ENCODE results near the gene SIPA1L2.

GRCh38 chr1:232621050-232621449 is 8.9 kb downstream of the SIPA1L2 start:
- TF ChIP-seq CHD1 (IDR thresholded peaks at IDR 0.05; ENCODE audit: low read depth, low read length) (no peak), CTCF (IDR thresholded peaks at IDR 0.05 in 2 of 3, conservative IDR thresholded peaks at IDR 0.05 in 1 of 3; ENCODE audit: control insufficient read depth in 2 of 3, extremely low read depth in 1 of 3, insufficient read depth in 1 of 3, low read depth in 3 of 3, low read length in 3 of 3) (no peak), RELA (IDR thresholded peaks at IDR 0.05; ENCODE audit: borderline replicate concordance, partially characterized antibody) (no peak), RFX5 (IDR thresholded peaks at IDR 0.05; ENCODE audit: low read depth, low read length) (no peak), STAT3 (IDR thresholded peaks at IDR 0.05; ENCODE audit: low read depth, low read length) (no peak)

Measured in GM12878 (cell line).